Heart left ventricle (tissue), 16 donors: ENCODE data around the gene YPEL2. TPM values are rescaled to one million over a fixed set of nuclear protein-coding genes. Genes with fewer than 3 reads are reported as not detected.
A peak's percentile ranks its signal among the peaks of the same experiment; 100 is the strongest.

ENCODE experiments used
- ATAC-seq, 4 donors: fragments of 200-7000 bp; cut with Tn5 transposase; one replicate each; pipeline ENCODE4 v1.9.1; 2020 to 2022; ENCODE audit warnings: moderate library complexity in 4 of 4, mild to moderate bottlenecking in 3 of 4, moderate number of reproducible peaks in 1 of 4
- DNase-seq, 5 donors: peaks; one replicate each; pipeline ENCODE4 v3.0.0-alpha.2; 2020
- H3K27ac ChIP-seq, 12 donors: fragments of 200-600 bp; sonication (generic) in 4 of 12; one replicate each; pipeline versions ENCODE4 v1.5.0 to v1.8.0; 2016 to 2022; ENCODE audit warnings: mild to moderate bottlenecking in 2 of 12
- H3K27me3 ChIP-seq, 9 donors: fragments of 200-600 bp; sonication (generic) in 2 of 9; one replicate each; pipeline versions ENCODE4 v1.5.1 to v1.8.0; 2016 to 2022; ENCODE audit warnings: mild to moderate bottlenecking in 3 of 9
- H3K36me3 ChIP-seq, 9 donors: fragments of 200-600 bp; sonication (generic) in 2 of 9; one replicate each; pipeline versions ENCODE4 v1.5.0 to v1.8.0; 2018 to 2022; ENCODE audit warnings: mild to moderate bottlenecking in 2 of 9
- H3K4me1 ChIP-seq, 12 donors: fragments of 200-600 bp; sonication (generic) in 4 of 12; one replicate each; pipeline versions ENCODE4 v1.5.0 to v1.8.0; 2016 to 2022; ENCODE audit warnings: mild to moderate bottlenecking in 3 of 12
- H3K4me3 ChIP-seq, 12 donors: fragments of 200-600 bp; sonication (generic) in 4 of 12; one replicate each; pipeline versions ENCODE4 v1.5.0 to v1.8.0; 2017 to 2022; ENCODE audit warnings: mild to moderate bottlenecking in 9 of 12, moderate library complexity in 4 of 12
- H3K9me3 ChIP-seq, 12 donors: fragments of 200-600 bp; sonication (generic) in 4 of 12; one replicate each; pipeline versions ENCODE4 v1.5.0 to v1.8.0; 2016 to 2022; ENCODE audit warnings: mild to moderate bottlenecking in 1 of 12
- CTCF ChIP-seq, 12 donors: fragments of 200-600 bp; sonication (generic) in 4 of 12; IDR thresholded peaks; one replicate each; pipeline versions ENCODE4 v1.5.0 to v1.8.0; 2018 to 2022; ENCODE audit warnings: antibody characterized with exemption in 12 of 12, mild to moderate bottlenecking in 5 of 12
- POLR2A ChIP-seq, 2 donors: fragments of 450-650 bp; IDR thresholded peaks; one replicate each; pipeline ENCODE4 v1.6.1; 2017; ENCODE audit warnings: antibody characterized with exemption in 2 of 2, mild to moderate bottlenecking in 2 of 2, moderate library complexity in 2 of 2
- WGBS, 4 donors: extraction: QIAGEN DNeasy Blood & Tissue Kit in 2 of 4; methylation state at CpG; one replicate each; pipeline versions ENCODE4 v1.1.5 to v1.1.7; 2013 to 2018; 5-methylcytosine and 5-hydroxymethylcytosine counted together
- intact Hi-C, 10 donors: fragments of 100-400 bp; cut with DNase I; formaldehyde crosslinking; loops; one replicate each; pipeline versions ENCODE4 v1.11.1 to v1.14.2; 2022
- polyA plus RNA-seq, 2 donors: library from polyadenylated mRNA; stranded (reverse); fragments of 200-250 nt; gene quantifications; one replicate each; pipeline ENCODE4 v1.2.3, GENCODE V29; 2013
- total RNA-seq, 9 donors: library from RNA; depleted of rRNA in 2 of 9; stranded (reverse); fragments of >200 nt in 2 of 9; fragmentation: NEBNext Ultra II Directional in 3 of 9; extraction: Animal tissue kit (Norgen Biotek cat#: 25700) in 3 of 9; gene quantifications; one replicate each; pipeline versions ENCODE4 v1.1.0 to v1.2.4, GENCODE V29; 2016 to 2023
- donor health status: ischemic (EF 13 %, LVEDD 7.1; RV severe dilation, severe dysfunction).
- donor health status: healthy with polysubstance abuse.
- donor health status: DM: no; HTN: yes; CAD: no.
- donor health status: DM: no; HTN: no; CAD: no.
- donor health status: ischemic (EF 25% LVEDD 6.9; RV normal size, moderate dysfunction).
- donor health status: ischemic (EF 25% LVEDD 5.7; RV mildly dilated, moderate dysfunction).
- donor health status: healthy.
- donor health status: DM: yes; HTN: yes; CAD: no.
- donor health status: ischemic (EF 35%, LVEDD 5.7; RV mildly dilated, moderate dysfunction).
- donor health status: nonischemic (EF 11% LVEDD 7.7; RV severe dilation, severe dysfunction).
- donor health status: DM: yes; HTN: yes; CAD: no.
- donor health status: PGD.
- donor health status: ischemic (EF 29% LVEDD 5.4; RV normal size, mild dysfunction).
- donor health status: nonischemic (EF 23%, LVEDD 6.1; RV moderate dilation, normal function).

YPEL2 gene
- total and polyA plus RNA-seq, 11 donors = 11.6 to 65.5 (median 33.9) TPM

- no peak for ATAC-seq
- intact Hi-C loops = no loop called here
- 79 to 88% (median 84%) methylated on average over 16 of the region's 16 CpGs for WGBS, 4 donors
- Histone ChIP-seq H3K27me3 (no peaks in the 10 kb centered on the region), H3K4me3 (no peak overlapping the region), H3K36me3 (peaks cover 0 to 41% (median 21%) of the 10 kb centered on the region in 9 donors), H3K27ac (peak overlapping the region in 8 of 12 donors; percentile 25 to 66 (median 50)), H3K9me3 (peaks cover 0 to 5% (median 0%) of the 10 kb centered on the region in 12 donors), H3K4me1 (peaks cover 0 to 96% (median 84%) of the 10 kb centered on the region in 12 donors)
- TF ChIP-seq POLR2A (IDR thresholded peaks at IDR 0.05) = no peak
- TF ChIP-seq CTCF (IDR thresholded peaks at IDR 0.05) = no peak
- no peak for DNase-seq
Observed at GRCh38 chr17:59353106-59353854, 21.8 kb downstream of the YPEL2 start.

DNA sequence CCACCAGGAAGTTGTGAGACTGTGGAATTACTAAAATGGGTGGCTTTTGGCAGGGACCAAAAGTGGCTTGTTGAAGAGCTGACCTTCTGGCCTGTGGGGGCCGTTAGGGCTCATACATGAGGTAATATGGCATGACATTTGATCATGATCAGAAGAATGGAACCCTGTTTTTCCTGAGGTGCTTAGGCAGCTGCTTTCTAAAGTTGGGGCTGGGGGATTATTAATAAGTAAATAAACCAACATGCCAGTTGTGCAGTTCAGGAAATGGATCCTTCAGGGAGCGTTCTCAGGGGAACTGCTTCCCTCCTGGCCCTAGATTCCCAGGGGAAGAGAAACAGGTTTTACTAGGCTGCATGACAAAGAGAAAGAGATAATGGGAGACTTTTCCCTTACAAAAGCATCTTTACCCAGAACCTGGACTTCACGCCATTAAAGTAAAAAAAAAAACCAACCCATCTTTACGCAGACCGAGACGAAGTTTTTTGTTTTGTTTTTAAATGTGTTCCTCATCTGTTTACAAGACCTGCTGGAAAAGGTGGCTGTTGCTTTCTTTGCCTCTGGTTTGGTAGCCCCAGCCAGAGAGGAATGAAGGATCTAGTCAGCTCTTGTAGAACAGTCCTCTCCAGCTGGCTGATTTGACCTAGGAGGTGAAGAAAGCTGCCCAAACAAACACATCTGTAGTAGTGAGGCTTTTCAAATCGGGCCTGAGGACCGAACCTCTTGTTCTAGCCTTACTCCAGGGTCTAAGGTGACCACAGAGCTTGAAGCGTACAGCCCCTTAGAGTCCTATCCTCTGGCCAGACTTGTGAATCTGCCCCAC is 22.7 kb downstream of the YPEL2 start:
- Histone ChIP-seq H3K27me3 (no peaks in the 10 kb centered on the region), H3K4me3 (no peak overlapping the region), H3K36me3 (peaks cover 0 to 39% (median 24%) of the 10 kb centered on the region in 9 donors), H3K9me3 (peaks cover 0 to 5% (median 0%) of the 10 kb centered on the region in 12 donors), H3K4me1 (peaks cover 0 to 100% (median 84%) of the 10 kb centered on the region in 12 donors), H3K27ac (peak overlapping the region in 11 of 12 donors; percentile 9 to 66 (median 47))
- TF ChIP-seq CTCF (IDR thresholded peaks at IDR 0.05) (no peak), POLR2A (IDR thresholded peaks at IDR 0.05) (no peak)
- ATAC-seq (peak in 1 of 4 donors; percentile 40), DNase-seq (no peak)
- intact Hi-C loops = no loop called here
- WGBS, 4 donors = 66 to 74% (median 72%) methylated on average over 9 of the region's 9 CpGs

GRCh38 chr17:59355030-59355701 is 23.7 kb downstream of the YPEL2 start:
- Histone ChIP-seq H3K4me1 (peaks cover 0 to 100% (median 82%) of the 10 kb centered on the region in 12 donors), H3K4me3 (no peak overlapping the region), H3K27me3 (no peaks in the 10 kb centered on the region), H3K9me3 (peaks cover 0 to 5% (median 0%) of the 10 kb centered on the region in 12 donors), H3K27ac (peak overlapping the region in 11 of 12 donors; percentile 5 to 66 (median 41)), H3K36me3 (peaks cover 0 to 45% (median 26%) of the 10 kb centered on the region in 9 donors)
- TF ChIP-seq POLR2A (IDR thresholded peaks at IDR 0.05) (no peak), CTCF (IDR thresholded peaks at IDR 0.05) (no peak)
- intact Hi-C loops = no loop called here
- ATAC-seq (peak in 2 of 4 donors; percentile 14 to 19), DNase-seq (no peak)
- WGBS, 4 donors = 77 to 80% (median 78%) methylated on average over 4 of the region's 4 CpGs
